ENCODE data around the gene NUP210. TPM values are rescaled to one million over a fixed set of nuclear protein-coding genes. Genes with fewer than 3 reads are reported as not detected.

Gene NUP210
- total and polyA plus RNA-seq, 2 donors (not counting 3 experiments of a cell fraction or from before 2014, with no cell fraction given), result 0.14 to 0.84 TPM

GRCh38 chr3:13405614-13406013 is 14.5 kb downstream of the NUP210 start:
- CTCF ChIA-PET, result no interaction called here
- TF ChIP-seq FOS (IDR thresholded peaks at IDR 0.05; ENCODE audit: borderline replicate concordance, insufficient read depth, low read length) (no peak), MYC (IDR thresholded peaks at IDR 0.05; ENCODE audit: low read depth, low read length) (no peak), POLR2A (IDR thresholded peaks at IDR 0.05; ENCODE audit: low read depth, low read length) (no peak)
- TF ChIP-seq, protein P1, sequence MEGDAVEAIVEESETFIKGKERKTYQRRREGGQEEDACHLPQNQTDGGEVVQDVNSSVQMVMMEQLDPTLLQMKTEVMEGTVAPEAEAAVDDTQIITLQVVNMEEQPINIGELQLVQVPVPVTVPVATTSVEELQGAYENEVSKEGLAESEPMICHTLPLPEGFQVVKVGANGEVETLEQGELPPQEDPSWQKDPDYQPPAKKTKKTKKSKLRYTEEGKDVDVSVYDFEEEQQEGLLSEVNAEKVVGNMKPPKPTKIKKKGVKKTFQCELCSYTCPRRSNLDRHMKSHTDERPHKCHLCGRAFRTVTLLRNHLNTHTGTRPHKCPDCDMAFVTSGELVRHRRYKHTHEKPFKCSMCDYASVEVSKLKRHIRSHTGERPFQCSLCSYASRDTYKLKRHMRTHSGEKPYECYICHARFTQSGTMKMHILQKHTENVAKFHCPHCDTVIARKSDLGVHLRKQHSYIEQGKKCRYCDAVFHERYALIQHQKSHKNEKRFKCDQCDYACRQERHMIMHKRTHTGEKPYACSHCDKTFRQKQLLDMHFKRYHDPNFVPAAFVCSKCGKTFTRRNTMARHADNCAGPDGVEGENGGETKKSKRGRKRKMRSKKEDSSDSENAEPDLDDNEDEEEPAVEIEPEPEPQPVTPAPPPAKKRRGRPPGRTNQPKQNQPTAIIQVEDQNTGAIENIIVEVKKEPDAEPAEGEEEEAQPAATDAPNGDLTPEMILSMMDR (IDR thresholded peaks at IDR 0.05; ENCODE audit: extremely low read depth in 1 of 2, insufficient read depth in 1 of 2, low read depth in 1 of 2, low read length in 2 of 2), result no peak
- no peaks in the 10 kb centered on the region for H3K27me3 ChIP-seq (ENCODE audit: control insufficient read depth in 2 of 2, insufficient read depth in 2 of 2, low read length in 2 of 2)
- DNase-seq (ENCODE audit: low read depth, low spot score), result no peak
- dilution Hi-C loops (cut with MboI; ENCODE audit: extremely low pct_ligation_motif_present, low sequenced_read_pairs) (no loop called here), intact Hi-C loops (cut with micrococcal nuclease) (no loop called here)
- no peak overlapping the region for H3K4me3 ChIP-seq (replicated peaks in 1 of 3; ENCODE audit: insufficient read depth in 1 of 3, low read depth in 1 of 3, low read length in 3 of 3)
- H4K20me1 ChIP-seq (replicated peaks; ENCODE audit: control insufficient read depth, extremely low read depth, insufficient read depth, low read length), result no peaks in the 10 kb centered on the region
- no peak overlapping the region for H3K4me2 ChIP-seq (ENCODE audit: insufficient read depth, low read length)
- no peaks in the 10 kb centered on the region for H3K4me1 ChIP-seq (ENCODE audit: control insufficient read depth, extremely low read depth, insufficient read depth, low read length)
- no peak overlapping the region for H2AFZ ChIP-seq (ENCODE audit: low read depth, low read length)
- POLR2A ChIA-PET, result no interaction called here
- BruUV-seq (replicated peaks), result no TSS peak
- no peaks in the 10 kb centered on the region for H3K79me2 ChIP-seq (ENCODE audit: control insufficient read depth, insufficient read depth, low read length)
- H3K9ac ChIP-seq (replicated peaks; ENCODE audit: extremely low read depth, insufficient read depth, low read length), result no peak overlapping the region
- no peak overlapping the region for H3K27ac ChIP-seq (ENCODE audit: insufficient read depth, low read depth, low read length)
- no peaks in the 10 kb centered on the region for H3K36me3 ChIP-seq (ENCODE audit: control insufficient read depth in 2 of 2, extremely low read depth in 1 of 2, insufficient read depth in 2 of 2, low read length in 2 of 2)
- H3K9me1 ChIP-seq (replicated peaks; ENCODE audit: control insufficient read depth, extremely low read depth, insufficient read depth, low read length), result no peaks in the 10 kb centered on the region
- H3K9me3 ChIP-seq (replicated peaks; ENCODE audit: control insufficient read depth, insufficient read depth, low read length), result no peaks in the 10 kb centered on the region
- no peak for FAIRE-seq

DNA sequence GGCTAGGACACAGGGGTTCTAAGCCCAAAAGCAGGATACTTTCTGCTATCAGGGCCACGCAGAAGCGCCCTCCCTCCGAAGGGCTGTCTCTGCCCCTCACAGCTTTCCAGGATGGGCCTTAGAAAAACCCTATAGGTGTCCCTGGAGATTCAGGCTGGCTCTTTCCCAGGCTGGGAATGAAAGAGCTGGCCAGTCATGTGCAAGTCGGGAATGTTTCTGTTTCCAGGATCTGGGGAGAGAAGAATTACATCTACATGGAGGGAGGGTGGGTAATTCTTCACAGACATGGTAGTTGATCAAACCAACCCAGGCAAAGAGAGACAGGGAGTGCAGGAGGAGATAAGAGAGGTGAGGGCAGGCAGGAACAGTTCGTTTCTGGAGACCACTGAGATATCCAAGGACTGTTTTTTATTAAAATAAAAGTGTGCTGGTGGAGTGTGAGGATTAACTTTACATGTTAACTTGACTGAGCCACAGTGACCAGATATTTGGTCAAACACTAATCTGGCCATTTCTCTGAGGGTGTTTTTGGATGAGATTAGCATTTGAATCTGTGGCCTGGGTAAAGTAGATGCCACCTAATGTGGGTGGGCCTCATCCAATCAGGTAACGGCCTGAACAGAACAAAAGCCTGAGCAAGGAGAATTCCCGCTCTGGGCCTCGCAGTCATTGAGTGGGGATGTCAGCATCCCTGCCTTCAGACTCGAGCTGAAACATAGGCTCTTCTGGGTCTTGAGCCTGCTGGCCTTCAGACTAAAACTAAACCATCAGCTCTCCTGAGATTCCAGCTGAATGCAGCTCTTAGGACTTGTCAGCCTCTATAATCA is 15.3 kb downstream of the NUP210 start:
- no TSS peak for BruUV-seq (replicated peaks)
- CTCF ChIA-PET, result no interaction called here

More for the DNA sequence above, 15.3 kb downstream of the NUP210 start:
- H3K9ac ChIP-seq (replicated peaks; ENCODE audit: extremely low read depth, insufficient read depth, low read length), result no peak overlapping the region
- no peak overlapping the region for H2AFZ ChIP-seq (ENCODE audit: low read depth, low read length)
- H3K36me3 ChIP-seq (ENCODE audit: control insufficient read depth in 2 of 2, extremely low read depth in 1 of 2, insufficient read depth in 2 of 2, low read length in 2 of 2), result no peaks in the 10 kb centered on the region
- no peaks in the 10 kb centered on the region for H3K27me3 ChIP-seq (ENCODE audit: control insufficient read depth in 2 of 2, insufficient read depth in 2 of 2, low read length in 2 of 2)
- no peaks in the 10 kb centered on the region for H3K4me1 ChIP-seq (ENCODE audit: control insufficient read depth, extremely low read depth, insufficient read depth, low read length)
- dilution Hi-C loops (cut with MboI; ENCODE audit: extremely low pct_ligation_motif_present, low sequenced_read_pairs) (no loop called here), intact Hi-C loops (cut with micrococcal nuclease) (no loop called here)
- no peaks in the 10 kb centered on the region for H3K9me3 ChIP-seq (replicated peaks; ENCODE audit: control insufficient read depth, insufficient read depth, low read length)
- no peaks in the 10 kb centered on the region for H3K79me2 ChIP-seq (ENCODE audit: control insufficient read depth, insufficient read depth, low read length)
- POLR2A ChIA-PET, result no interaction called here
- DNase-seq (ENCODE audit: low read depth, low spot score) (no peak), FAIRE-seq (no peak)
- H3K27ac ChIP-seq (ENCODE audit: insufficient read depth, low read depth, low read length), result no peak overlapping the region
- TF ChIP-seq GATA2 (IDR thresholded peaks at IDR 0.05; ENCODE audit: insufficient read depth, insufficient read length, low read depth, low read length) (no peak), POLR2A (IDR thresholded peaks at IDR 0.05; ENCODE audit: low read depth, low read length) (no peak), MAX (IDR thresholded peaks at IDR 0.05; ENCODE audit: insufficient read depth, insufficient read length) (no peak), FOS (IDR thresholded peaks at IDR 0.05; ENCODE audit: borderline replicate concordance, insufficient read depth, low read length) (no peak), JUN (IDR thresholded peaks at IDR 0.05; ENCODE audit: borderline replicate concordance, insufficient read depth, insufficient read length, low read depth) (no peak), EZH2 (IDR thresholded peaks at IDR 0.05; ENCODE audit: borderline replicate concordance, low read depth, low read length, severe bottlenecking) (no peak), MYC (IDR thresholded peaks at IDR 0.05; ENCODE audit: low read depth, low read length) (no peak), POLR2AphosphoS5 (IDR thresholded peaks at IDR 0.05; ENCODE audit: insufficient read depth, low read depth, low read length) (no peak)
- TF ChIP-seq, protein P1 (IDR thresholded peaks at IDR 0.05; ENCODE audit: extremely low read depth in 1 of 2, insufficient read depth in 1 of 2, low read depth in 1 of 2, low read length in 2 of 2), result no peak
- H3K4me2 ChIP-seq (ENCODE audit: insufficient read depth, low read length), result no peak overlapping the region
- no peaks in the 10 kb centered on the region for H4K20me1 ChIP-seq (replicated peaks; ENCODE audit: control insufficient read depth, extremely low read depth, insufficient read depth, low read length)
- H3K4me3 ChIP-seq (replicated peaks in 1 of 3; ENCODE audit: insufficient read depth in 1 of 3, low read depth in 1 of 3, low read length in 3 of 3), result no peak overlapping the region
- no peaks in the 10 kb centered on the region for H3K9me1 ChIP-seq (replicated peaks; ENCODE audit: control insufficient read depth, extremely low read depth, insufficient read depth, low read length)

Data from endothelial cell of umbilical vein (primary cell).